Loucy (cell line): ENCODE data around the gene PPM1M.

Experiments
- EZH2phosphoT487 ChIP-seq: fragments of 200-600 bp; IDR thresholded peaks from 2 replicates; pipeline ENCODE4 v1.6.1; 2018; ENCODE audit warnings: antibody characterized with exemption, mild to moderate bottlenecking, moderate library complexity, borderline replicate concordance
- TF ChIP-seq, protein P1 (sequence below): fragments of 200-600 bp; sonication (generic); conservative IDR thresholded peaks from 2 replicates; pipeline ENCODE4 v1.5.1; 2014; ENCODE audit warnings: mild to moderate bottlenecking, antibody characterized with exemption, low read length

GRCh38 chr3:52238761-52239701 lies 6.5 kb upstream of the PPM1M start, which contains the start of gene TWF2:
- TF ChIP-seq, protein P1, sequence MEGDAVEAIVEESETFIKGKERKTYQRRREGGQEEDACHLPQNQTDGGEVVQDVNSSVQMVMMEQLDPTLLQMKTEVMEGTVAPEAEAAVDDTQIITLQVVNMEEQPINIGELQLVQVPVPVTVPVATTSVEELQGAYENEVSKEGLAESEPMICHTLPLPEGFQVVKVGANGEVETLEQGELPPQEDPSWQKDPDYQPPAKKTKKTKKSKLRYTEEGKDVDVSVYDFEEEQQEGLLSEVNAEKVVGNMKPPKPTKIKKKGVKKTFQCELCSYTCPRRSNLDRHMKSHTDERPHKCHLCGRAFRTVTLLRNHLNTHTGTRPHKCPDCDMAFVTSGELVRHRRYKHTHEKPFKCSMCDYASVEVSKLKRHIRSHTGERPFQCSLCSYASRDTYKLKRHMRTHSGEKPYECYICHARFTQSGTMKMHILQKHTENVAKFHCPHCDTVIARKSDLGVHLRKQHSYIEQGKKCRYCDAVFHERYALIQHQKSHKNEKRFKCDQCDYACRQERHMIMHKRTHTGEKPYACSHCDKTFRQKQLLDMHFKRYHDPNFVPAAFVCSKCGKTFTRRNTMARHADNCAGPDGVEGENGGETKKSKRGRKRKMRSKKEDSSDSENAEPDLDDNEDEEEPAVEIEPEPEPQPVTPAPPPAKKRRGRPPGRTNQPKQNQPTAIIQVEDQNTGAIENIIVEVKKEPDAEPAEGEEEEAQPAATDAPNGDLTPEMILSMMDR = peak; percentile 60
- TF ChIP-seq EZH2phosphoT487 = no peak
